HG03442 (cell line): Measurements from ENCODE around the gene MYO3A.

ENCODE experiments used
- ATAC-seq: cut with Tn5 transposase; IDR thresholded peaks from one replicate; pipeline ENCODE4 v1.9.1; 2021; ENCODE audit warnings: mild to moderate bottlenecking, moderate library complexity; ENCODE audit not compliant: unreplicated experiment

Gene MYO3A

DNA sequence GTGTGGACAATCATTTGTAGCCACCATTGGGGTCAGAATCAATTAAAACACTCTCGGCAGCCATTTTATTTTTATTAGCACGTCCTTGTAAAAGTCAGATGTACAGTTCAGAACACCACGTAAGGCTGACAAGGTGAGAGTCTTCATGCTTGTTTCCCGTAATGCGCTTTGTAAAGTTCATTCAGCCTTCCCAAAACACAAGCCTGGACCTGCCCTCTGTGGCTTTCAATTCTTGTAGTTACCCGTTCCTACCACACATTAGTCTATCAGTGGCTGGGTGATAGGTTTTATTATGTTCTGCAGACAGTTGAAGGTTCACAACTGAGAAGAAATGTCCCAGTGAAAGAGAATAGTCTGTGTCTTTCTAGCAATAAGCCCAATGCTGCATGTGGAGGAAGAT is 317.9 kb downstream of the MYO3A start:
- ATAC-seq: no peak

DNA sequence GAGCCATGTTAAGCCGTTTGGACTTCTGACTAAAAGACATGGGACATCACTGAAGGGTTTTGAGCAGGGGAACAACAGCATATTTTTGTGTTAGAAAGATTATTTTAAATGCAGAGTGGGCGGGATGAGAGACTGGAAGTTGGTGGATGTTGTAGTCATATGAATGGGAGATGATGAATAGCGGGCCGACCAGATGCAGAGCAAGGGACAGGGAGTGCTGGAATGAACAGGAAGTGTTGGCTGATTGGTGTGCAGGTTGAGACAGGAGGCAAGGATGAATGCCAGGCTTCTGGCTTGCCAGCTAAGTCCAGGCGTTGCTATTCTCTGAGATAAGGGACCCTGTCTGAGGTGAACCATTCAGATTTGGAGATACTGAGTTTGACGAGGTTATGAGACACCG is 320.6 kb downstream of the MYO3A start:
- ATAC-seq: no peak

DNA sequence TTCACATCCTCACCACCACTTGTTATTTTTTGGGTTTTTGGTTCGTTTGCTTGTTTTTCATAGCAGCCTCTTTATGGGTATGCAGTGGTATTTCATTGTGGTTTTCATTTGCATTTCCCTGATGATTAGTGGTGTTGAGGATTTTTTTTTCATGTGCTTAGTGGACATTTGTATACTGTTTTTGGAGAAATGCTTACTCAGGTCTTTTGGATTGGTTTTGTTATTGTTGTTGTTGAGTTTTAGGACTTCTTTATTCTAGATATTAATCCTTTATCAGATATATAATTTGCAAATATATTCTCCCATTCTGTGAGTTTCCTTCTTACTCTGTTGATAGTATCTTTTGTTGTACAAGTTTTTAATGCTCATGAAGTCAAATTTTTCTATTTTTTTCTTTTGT is 325.3 kb downstream of the MYO3A start:
- ATAC-seq: no peak
